H9 (cell line): ENCODE data around the gene TMEM151B. TPM values are rescaled to one million over a fixed set of nuclear protein-coding genes. Genes with fewer than 3 reads are reported as not detected.
"Not testable (repeated sequence)": the region's sequence is repeated elsewhere in the genome, so short reads cannot be mapped to it uniquely, and the experiment has no call there.

Source experiments
- DNase-seq: peaks from one replicate; pipeline ENCODE4 v3.0.0-alpha.2; 2017
- H2AFZ ChIP-seq: one replicate; pipeline ENCODE4 v1.6.1; 2013; ENCODE audit warnings: mild to moderate bottlenecking, low read length, control low read depth, moderate library complexity
- H2AK5ac ChIP-seq: 2 replicates; pipeline ENCODE4 v1.6.1; 2013; ENCODE audit warnings: low read length, control low read depth, mixed read lengths; ENCODE audit not compliant: insufficient read length
- H2BK120ac ChIP-seq: one replicate; pipeline ENCODE4 v1.6.1; 2013; ENCODE audit warnings: low read depth, mild to moderate bottlenecking, low read length, control low read depth, inconsistent platforms; ENCODE audit not compliant: poor library complexity, severe bottlenecking
- H2BK12ac ChIP-seq: 2 replicates; pipeline ENCODE4 v1.6.1; 2013; ENCODE audit warnings: low read length, control low read depth, mixed read lengths, low read depth; ENCODE audit not compliant: insufficient read length
- H2BK15ac ChIP-seq: 2 replicates; pipeline ENCODE4 v1.6.1; 2013; ENCODE audit warnings: low read depth, low read length, control low read depth
- H2BK20ac ChIP-seq: one replicate; pipeline ENCODE4 v1.6.1; 2013; ENCODE audit warnings: low read depth, mild to moderate bottlenecking, low read length, control low read depth, inconsistent platforms; ENCODE audit not compliant: poor library complexity, severe bottlenecking
- H2BK5ac ChIP-seq: 2 replicates; pipeline ENCODE4 v1.6.1; 2013; ENCODE audit warnings: low read length, control low read depth, mixed read lengths; ENCODE audit not compliant: insufficient read length
- H3K14ac ChIP-seq: 2 replicates; pipeline ENCODE4 v1.6.1; 2013; ENCODE audit warnings: low read length, control low read depth; ENCODE audit not compliant: insufficient read depth
- H3K18ac ChIP-seq: 2 replicates; pipeline ENCODE4 v1.6.1; 2013; ENCODE audit warnings: low read depth, mild to moderate bottlenecking, mixed read lengths, low read length, control low read depth; ENCODE audit not compliant: insufficient read length
- H3K23ac ChIP-seq: 2 replicates; pipeline ENCODE4 v1.6.1; 2013; ENCODE audit warnings: low read length, control low read depth, mixed read lengths, low read depth; ENCODE audit not compliant: insufficient read length
- H3K23me2 ChIP-seq: 2 replicates; pipeline ENCODE4 v1.6.1; 2013; ENCODE audit warnings: low read depth, mild to moderate bottlenecking, mixed read lengths, low read length, control low read depth; ENCODE audit not compliant: insufficient read length, poor library complexity, severe bottlenecking
- H3K27ac ChIP-seq: 2 replicates; pipeline ENCODE4 v1.5.1; 2013; ENCODE audit warnings: low read length, control low read depth, mixed read lengths, low read depth; ENCODE audit not compliant: insufficient read length
- H3K27me3 ChIP-seq: 2 replicates; pipeline ENCODE4 v1.6.1; 2013; ENCODE audit warnings: low read length, control low read depth, inconsistent platforms; ENCODE audit not compliant: insufficient read depth
- H3K4ac ChIP-seq: 2 replicates; pipeline ENCODE4 v1.6.1; 2013; ENCODE audit warnings: low read depth, mild to moderate bottlenecking, control low read depth, inconsistent platforms, low read length, moderate library complexity
- H3K4me1 ChIP-seq: 2 replicates; pipeline ENCODE4 v1.6.1; 2013; ENCODE audit warnings: low read length, control low read depth, inconsistent platforms; ENCODE audit not compliant: insufficient read depth
- H3K4me2 ChIP-seq: 2 replicates; pipeline ENCODE4 v1.6.1; 2013; ENCODE audit warnings: low read length, control low read depth, mixed read lengths; ENCODE audit not compliant: insufficient read length, insufficient read depth
- H3K56ac ChIP-seq: 2 replicates; pipeline ENCODE4 v1.6.1; 2013; ENCODE audit warnings: low read depth, mild to moderate bottlenecking, mixed read lengths, low read length, control low read depth; ENCODE audit not compliant: insufficient read length
- H3K79me1 ChIP-seq: 2 replicates; pipeline ENCODE4 v1.6.1; 2013; ENCODE audit warnings: low read depth, mild to moderate bottlenecking, moderate library complexity, low read length, control low read depth, inconsistent platforms; ENCODE audit not compliant: insufficient read depth, poor library complexity, severe bottlenecking
- H3K79me2 ChIP-seq: 2 replicates; pipeline ENCODE4 v1.6.1; 2013; ENCODE audit warnings: low read length, control low read depth, inconsistent platforms; ENCODE audit not compliant: insufficient read depth
- H3K9ac ChIP-seq: 2 replicates; pipeline ENCODE4 v1.6.1; 2013; ENCODE audit warnings: low read length, control low read depth, mixed read lengths; ENCODE audit not compliant: insufficient read length; ENCODE audit errors: extremely low read depth
- H3K9me3 ChIP-seq: one replicate; pipeline ENCODE4 v1.6.1; 2013; ENCODE audit warnings: low read depth, low read length, inconsistent platforms; ENCODE audit not compliant: control insufficient read depth
- H3T11ph ChIP-seq: one replicate; pipeline ENCODE4 v1.6.1; 2013; ENCODE audit warnings: mild to moderate bottlenecking, low read length, control low read depth, inconsistent platforms
- H4K20me1 ChIP-seq: one replicate; pipeline ENCODE4 v1.6.1; 2013; ENCODE audit not compliant: control insufficient read depth, insufficient read length, insufficient read depth
- H4K5ac ChIP-seq: 2 replicates; pipeline ENCODE4 v1.6.1; 2013; ENCODE audit warnings: low read depth, mild to moderate bottlenecking, mixed read lengths, low read length, control low read depth; ENCODE audit not compliant: insufficient read length
- H4K8ac ChIP-seq: replicated peaks from 2 replicates; pipeline ENCODE4 v1.6.1; 2013; ENCODE audit warnings: low read length, control low read depth, mixed read lengths, low read depth; ENCODE audit not compliant: insufficient read length
- H4K91ac ChIP-seq: 2 replicates; pipeline ENCODE4 v1.6.1; 2013; ENCODE audit warnings: low read depth, mild to moderate bottlenecking, moderate library complexity, mixed read lengths, low read length, control low read depth; ENCODE audit not compliant: insufficient read length
- H3K27ac Mint-ChIP-seq, 3 experiments: 2 replicates in 2 of 3; 3 replicates in 1 of 3; pipeline ENCODE4 v1.8.0; 2020 to 2021; ENCODE audit warnings: mixed read lengths in 3 of 3, mild to moderate bottlenecking in 1 of 3, moderate library complexity in 1 of 3
- H3K27me3 Mint-ChIP-seq: 2 replicates; pipeline ENCODE4 v1.8.0; 2021; ENCODE audit warnings: low read depth, mild to moderate bottlenecking, moderate library complexity, mixed read lengths
- H3K36me3 Mint-ChIP-seq, 3 experiments: 2 replicates in 2 of 3; 3 replicates in 1 of 3; pipeline ENCODE4 v1.8.0; 2020 to 2021; ENCODE audit warnings: low read depth in 3 of 3, mixed read lengths in 3 of 3; ENCODE audit not compliant: insufficient read depth in 1 of 3
- H3K4me1 Mint-ChIP-seq, 2 experiments: 2 replicates each; pipeline ENCODE4 v1.8.0; 2020; ENCODE audit warnings: mixed read lengths in 2 of 2
- H3K4me3 Mint-ChIP-seq, 2 experiments: 2 replicates in 1 of 2; 3 replicates in 1 of 2; pipeline ENCODE4 v1.8.0; 2020 to 2021; ENCODE audit warnings: mild to moderate bottlenecking in 2 of 2, mixed read lengths in 2 of 2, moderate library complexity in 1 of 2
- H3K9me3 Mint-ChIP-seq, 2 experiments: 2 replicates in 1 of 2; 3 replicates in 1 of 2; pipeline ENCODE4 v1.8.0; 2020; ENCODE audit warnings: mild to moderate bottlenecking in 2 of 2, mixed read lengths in 2 of 2, moderate library complexity in 1 of 2
- WGBS: extraction: QIAGEN DNeasy Blood & Tissue Kit; methylation state at CpG from one replicate; pipeline ENCODE4 v1.1.7; 2013; ENCODE audit warnings: missing lambda C conversion rate, low lambda C conversion rate, mixed read lengths; ENCODE audit not compliant: insufficient read length; ENCODE audit errors: extremely low coverage; 5-methylcytosine and 5-hydroxymethylcytosine counted together
- total RNA-seq: library from RNA; stranded (reverse); gene quantifications from 2 replicates; pipeline ENCODE4 v1.2.1, GENCODE V29; 2021
- TF ChIP-seq, protein P1 (sequence below): fragments of 200-600 bp; sonication (generic); conservative IDR thresholded peaks from 3 replicates; pipeline ENCODE4 v1.8.0; 2021; ENCODE audit warnings: antibody characterized with exemption, mild to moderate bottlenecking

The TMEM151B gene
- total RNA-seq, 1 experiment from 2014 or later, result 2.4 TPM

DNA sequence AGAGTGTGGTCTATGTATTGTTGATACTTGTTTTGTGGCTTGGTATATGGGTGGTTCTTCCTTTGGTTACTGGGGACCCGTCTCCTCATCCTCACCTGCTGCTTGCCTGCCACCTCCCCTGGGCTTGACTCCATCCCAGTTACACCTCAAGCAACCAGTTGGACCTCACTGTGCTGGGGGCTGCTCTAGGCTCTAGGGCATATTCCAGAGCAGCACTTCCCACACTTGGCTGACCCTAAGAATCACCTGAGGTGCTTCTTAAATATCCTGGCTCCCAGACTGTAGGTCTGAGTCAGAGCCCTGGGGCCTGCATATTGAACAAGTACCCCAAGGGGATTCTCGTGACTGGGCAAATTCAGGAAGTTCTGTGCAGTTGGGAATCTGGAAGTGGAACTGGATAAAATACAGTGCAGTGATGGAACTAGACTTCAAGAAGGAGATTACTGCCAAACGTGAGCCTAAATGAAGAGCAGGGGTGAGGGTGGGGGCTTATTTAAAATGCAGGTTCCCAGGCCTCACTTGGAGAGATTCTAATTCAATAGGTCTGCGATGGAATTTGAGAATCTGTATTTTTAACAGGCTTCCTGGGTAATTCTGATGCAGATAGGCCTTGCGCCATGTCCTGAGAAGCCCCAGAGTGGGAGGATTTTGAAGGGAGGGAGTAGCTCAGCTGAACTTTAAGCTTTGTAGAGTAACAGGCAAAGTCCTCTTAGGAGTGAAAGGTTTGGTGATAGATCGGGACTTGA is 79.8 kb downstream of the TMEM151B start:
- no peaks in the 10 kb centered on the region for H3K79me1 ChIP-seq
- H3K9ac ChIP-seq, result no peak overlapping the region
- Mint-ChIP-seq H3K9me3 (no peaks in the 10 kb centered on the region), H3K4me1 (peaks cover 11 to 12% of the 10 kb centered on the region in 2 experiments), H3K27me3 (no peaks in the 10 kb centered on the region; the same call in 1 of the 2 replicates), H3K4me3 (no peak overlapping the region), H3K36me3 (no peaks in the 10 kb centered on the region), H3K27ac (no peak overlapping the region; a peak in 2 of 7 replicates)
- no peak overlapping the region for H3K56ac ChIP-seq
- no peak for DNase-seq
- H2BK15ac ChIP-seq, result no peak overlapping the region
- WGBS, result no CpG with 5 or more reads among the region's 6 CpGs
- no peak overlapping the region for H2BK5ac ChIP-seq
- no peak overlapping the region for H4K8ac ChIP-seq
- H3K4me1 ChIP-seq, result 0 out of 2 replicates have a peak, but pooled peaks cover 6% of the 10 kb centered on the region
- H3K23ac ChIP-seq, result no peak overlapping the region
- no peak overlapping the region for H3K14ac ChIP-seq
- no peak overlapping the region for H4K91ac ChIP-seq
- no peak overlapping the region for H3K18ac ChIP-seq
- H3K27me3 ChIP-seq, result no peaks in the 10 kb centered on the region
- no peak overlapping the region for H3K4me2 ChIP-seq
- H3K27ac ChIP-seq, result no peak overlapping the region
- H4K20me1 ChIP-seq, result no peaks in the 10 kb centered on the region
- H3K4ac ChIP-seq, result no peak overlapping the region
- no peaks in the 10 kb centered on the region for H3K23me2 ChIP-seq
- peak overlapping the region; percentile 2 for H2AFZ ChIP-seq
- TF ChIP-seq, protein P1, sequence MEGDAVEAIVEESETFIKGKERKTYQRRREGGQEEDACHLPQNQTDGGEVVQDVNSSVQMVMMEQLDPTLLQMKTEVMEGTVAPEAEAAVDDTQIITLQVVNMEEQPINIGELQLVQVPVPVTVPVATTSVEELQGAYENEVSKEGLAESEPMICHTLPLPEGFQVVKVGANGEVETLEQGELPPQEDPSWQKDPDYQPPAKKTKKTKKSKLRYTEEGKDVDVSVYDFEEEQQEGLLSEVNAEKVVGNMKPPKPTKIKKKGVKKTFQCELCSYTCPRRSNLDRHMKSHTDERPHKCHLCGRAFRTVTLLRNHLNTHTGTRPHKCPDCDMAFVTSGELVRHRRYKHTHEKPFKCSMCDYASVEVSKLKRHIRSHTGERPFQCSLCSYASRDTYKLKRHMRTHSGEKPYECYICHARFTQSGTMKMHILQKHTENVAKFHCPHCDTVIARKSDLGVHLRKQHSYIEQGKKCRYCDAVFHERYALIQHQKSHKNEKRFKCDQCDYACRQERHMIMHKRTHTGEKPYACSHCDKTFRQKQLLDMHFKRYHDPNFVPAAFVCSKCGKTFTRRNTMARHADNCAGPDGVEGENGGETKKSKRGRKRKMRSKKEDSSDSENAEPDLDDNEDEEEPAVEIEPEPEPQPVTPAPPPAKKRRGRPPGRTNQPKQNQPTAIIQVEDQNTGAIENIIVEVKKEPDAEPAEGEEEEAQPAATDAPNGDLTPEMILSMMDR, result no peak
- H4K5ac ChIP-seq, result no peak overlapping the region
- H3T11ph ChIP-seq, result no peak overlapping the region
- H2AK5ac ChIP-seq, result no peak overlapping the region
- no peak overlapping the region for H2BK120ac ChIP-seq
- H3K9me3 ChIP-seq, result no peaks in the 10 kb centered on the region
- no peaks in the 10 kb centered on the region for H3K79me2 ChIP-seq
- H2BK20ac ChIP-seq, result no peak overlapping the region
- H2BK12ac ChIP-seq, result no peak overlapping the region

- not testable (repeated sequence) for H3K4me2 ChIP-seq, H2BK15ac ChIP-seq, H3K23ac ChIP-seq, H3K9me3 Mint-ChIP-seq, H3K27ac ChIP-seq, H3K18ac ChIP-seq, H3K79me2 ChIP-seq, H3K4me1 ChIP-seq, H4K5ac ChIP-seq, H3K14ac ChIP-seq, DNase-seq, H2BK20ac ChIP-seq, H2BK5ac ChIP-seq, H3K4me3 Mint-ChIP-seq, H2BK12ac ChIP-seq, H3K36me3 Mint-ChIP-seq, H3K9me3 ChIP-seq, H4K20me1 ChIP-seq, H3K27me3 ChIP-seq, H3K56ac ChIP-seq, H3T11ph ChIP-seq, H3K79me1 ChIP-seq, H3K23me2 ChIP-seq, H3K27me3 Mint-ChIP-seq, H2AFZ ChIP-seq, H2AK5ac ChIP-seq, H3K9ac ChIP-seq, H4K8ac ChIP-seq, H3K4ac ChIP-seq, H2BK120ac ChIP-seq, H3K27ac Mint-ChIP-seq, H4K91ac ChIP-seq
- WGBS, result no CpG with 5 or more reads among the region's 4 CpGs
- H3K4me1 Mint-ChIP-seq, result peaks cover 11 to 12% of the 10 kb centered on the region in 2 experiments
Observed at GRCh38 chr6:44350650-44350994, 80.4 kb downstream of the TMEM151B start.
